H1 (cell line): ENCODE results near the gene DYNC2H1. TPM values are rescaled to one million over a fixed set of nuclear protein-coding genes. Genes with fewer than 3 reads are reported as not detected.

Source experiments
- CTCF ChIA-PET: fragments of 300-600 bp; sonication (Branson Sonifier 250); formaldehyde crosslinking; loops from one replicate; lab custom pipeline; 2021; ENCODE audit not compliant: partially characterized antibody; lab: Charles Lee
- POLR2A ChIA-PET: fragments of 300-600 bp; sonication (Branson Sonifier 250); formaldehyde crosslinking; loops from one replicate; lab custom pipeline; 2021; ENCODE audit warnings: inconsistent platforms; ENCODE audit not compliant: partially characterized antibody; lab: Charles Lee
- DNase-seq, 2 experiments: peaks; one replicate each; pipeline versions ENCODE4 v3.0.0 to v3.0.0-alpha.2; 2010 to 2022; ENCODE audit warnings: low spot score in 2 of 2, low read depth in 1 of 2, mixed read lengths in 1 of 2
- FAIRE-seq: peaks from 2 replicates; lab custom pipeline; 2011; peaks lifted over from hg19 to GRCh38; lab: Jason Lieb, UNC
- H2AFZ ChIP-seq: 2 replicates; pipeline ENCODE4 v1.8.1; 2012; ENCODE audit warnings: low read length, inconsistent platforms
- H2AK5ac ChIP-seq: 2 replicates; pipeline ENCODE4 v1.6.1; 2013; ENCODE audit warnings: low read depth, low read length
- H2BK120ac ChIP-seq: replicated peaks from 2 replicates; pipeline ENCODE3; 2013; ENCODE audit warnings: low read depth, low read length, inconsistent platforms
- H2BK12ac ChIP-seq: 2 replicates; pipeline ENCODE4 v1.6.1; 2013; ENCODE audit warnings: low read depth, low read length
- H2BK15ac ChIP-seq: 2 replicates; pipeline ENCODE4 v1.6.1; 2013; ENCODE audit warnings: low read length
- H2BK20ac ChIP-seq: 2 replicates; pipeline ENCODE4 v1.6.1; 2013; ENCODE audit warnings: low read length
- H2BK5ac ChIP-seq: 2 replicates; pipeline ENCODE4 v1.6.1; 2013; ENCODE audit warnings: low read depth, low read length
- H3K14ac ChIP-seq: 2 replicates; pipeline ENCODE4 v1.6.1; 2013; ENCODE audit warnings: inconsistent platforms; ENCODE audit not compliant: insufficient read length
- H3K18ac ChIP-seq: 2 replicates; pipeline ENCODE4 v1.6.1; 2013; ENCODE audit warnings: low read length; ENCODE audit errors: extremely low read depth
- H3K23ac ChIP-seq: 2 replicates; pipeline ENCODE4 v1.6.1; 2013; ENCODE audit warnings: inconsistent platforms; ENCODE audit not compliant: insufficient read length
- H3K23me2 ChIP-seq: 2 replicates; pipeline ENCODE4 v1.6.1; 2013; ENCODE audit warnings: low read depth, low read length
- H3K27ac ChIP-seq: 2 replicates; pipeline ENCODE4 v1.6.1; 2011; ENCODE audit warnings: low read depth, low read length, inconsistent platforms
- H3K27me3 ChIP-seq, 4 experiments: replicated peaks in 1 of 4; 1 replicate in 1 of 4; 2 replicates in 3 of 4; pipeline versions ENCODE4 v1.6.1 to v1.8.1; 2011 to 2013; ENCODE audit warnings: low read length in 3 of 4, mild to moderate bottlenecking in 3 of 4, inconsistent platforms in 2 of 4, mixed read lengths in 2 of 4, moderate library complexity in 1 of 4; ENCODE audit not compliant: control insufficient read depth in 3 of 4, insufficient read depth in 3 of 4; ENCODE audit errors: extremely low read depth in 1 of 4
- H3K36me3 ChIP-seq, 4 experiments: 2 replicates each; pipeline versions ENCODE4 v1.6.1 to v1.8.1; 2011 to 2013; ENCODE audit warnings: mild to moderate bottlenecking in 4 of 4, low read length in 3 of 4, moderate library complexity in 2 of 4, control low read depth in 1 of 4, inconsistent platforms in 1 of 4; ENCODE audit not compliant: insufficient read depth in 4 of 4, control insufficient read depth in 2 of 4
- H3K4ac ChIP-seq: replicated peaks from 2 replicates; pipeline ENCODE3; 2013; ENCODE audit warnings: low read length, low read depth, mixed read lengths, inconsistent platforms; ENCODE audit not compliant: insufficient read length
- H3K4me1 ChIP-seq, 4 experiments: replicated peaks in 1 of 4; 1 replicate in 1 of 4; 2 replicates in 3 of 4; pipeline versions ENCODE4 v1.6.1 to v1.8.1; 2011 to 2013; ENCODE audit warnings: low read length in 3 of 4, inconsistent platforms in 2 of 4, mixed read lengths in 1 of 4; ENCODE audit not compliant: insufficient read depth in 4 of 4, control insufficient read depth in 3 of 4
- H3K4me2 ChIP-seq, 2 experiments: 2 replicates each; pipeline versions ENCODE4 v1.6.1 to v1.8.1; 2011 to 2013; ENCODE audit warnings: low read depth in 2 of 2, low read length in 2 of 2, control low read depth in 1 of 2, inconsistent platforms in 1 of 2, mild to moderate bottlenecking in 1 of 2; ENCODE audit not compliant: insufficient read depth in 1 of 2
- H3K4me3 ChIP-seq, 4 experiments: fragments of 200-600, 300-600 bp in 1 of 4; sonication (generic), shearing (Covaris generic), sonication (Bioruptor Twin) in 1 of 4; 2 replicates each; pipeline versions ENCODE4 v1.5.1 to v1.8.1; 2011 to 2016; ENCODE audit warnings: low read length in 4 of 4, low read depth in 3 of 4, control low read depth in 2 of 4, inconsistent platforms in 2 of 4, mild to moderate bottlenecking in 2 of 4, mixed read lengths in 1 of 4, moderate library complexity in 1 of 4; ENCODE audit not compliant: insufficient read depth in 2 of 4; ENCODE audit errors: extremely low read depth in 1 of 4
- H3K56ac ChIP-seq: replicated peaks from 2 replicates; pipeline ENCODE3; 2013; ENCODE audit warnings: low read depth, mild to moderate bottlenecking, mixed read lengths, low read length, inconsistent platforms; ENCODE audit not compliant: insufficient read length
- H3K79me1 ChIP-seq: 2 replicates; pipeline ENCODE4 v1.6.1; 2013; ENCODE audit warnings: low read depth, low read length, control low read depth
- H3K79me2 ChIP-seq, 2 experiments: 2 replicates each; pipeline versions ENCODE4 v1.6.1 to v1.8.1; 2012 to 2013; ENCODE audit warnings: low read length in 2 of 2, mild to moderate bottlenecking in 2 of 2, inconsistent platforms in 1 of 2; ENCODE audit not compliant: insufficient read depth in 2 of 2, control insufficient read depth in 1 of 2
- H3K9ac ChIP-seq, 4 experiments: replicated peaks in 1 of 4; 1 replicate in 1 of 4; 2 replicates in 3 of 4; pipeline versions ENCODE4 v1.6.1 to v1.8.1; 2011 to 2013; ENCODE audit warnings: low read depth in 3 of 4, low read length in 3 of 4, control low read depth in 2 of 4, mild to moderate bottlenecking in 2 of 4, moderate library complexity in 2 of 4, inconsistent platforms in 1 of 4; ENCODE audit errors: extremely low read depth in 1 of 4
- H3K9me3 ChIP-seq, 2 experiments: 2 replicates each; pipeline versions ENCODE4 v1.6.1 to v1.8.1; 2012 to 2013; ENCODE audit warnings: mild to moderate bottlenecking in 2 of 2, moderate library complexity in 2 of 2, control low read depth in 1 of 2, inconsistent platforms in 1 of 2, low read depth in 1 of 2, low read length in 1 of 2, mixed read lengths in 1 of 2; ENCODE audit not compliant: insufficient read depth in 2 of 2
- H4K20me1 ChIP-seq, 2 experiments: replicated peaks in 1 of 2; 2 replicates each; pipeline versions ENCODE3 to v1.8.1; 2011 to 2013; ENCODE audit warnings: inconsistent platforms in 2 of 2, low read length in 2 of 2, mild to moderate bottlenecking in 1 of 2; ENCODE audit not compliant: insufficient read depth in 2 of 2, control insufficient read depth in 1 of 2
- H4K5ac ChIP-seq: 2 replicates; pipeline ENCODE4 v1.6.1; 2013; ENCODE audit warnings: low read length, low read depth, mixed read lengths, inconsistent platforms; ENCODE audit not compliant: insufficient read length
- H4K8ac ChIP-seq: 2 replicates; pipeline ENCODE4 v1.8.0; 2013; ENCODE audit warnings: mild to moderate bottlenecking, moderate library complexity, low read length, inconsistent platforms; ENCODE audit not compliant: insufficient read depth; ENCODE audit errors: extremely low read depth
- H4K91ac ChIP-seq: replicated peaks from 2 replicates; pipeline ENCODE3; 2013; ENCODE audit warnings: low read length, mixed read lengths, inconsistent platforms; ENCODE audit not compliant: insufficient read length
- POLR2A ChIP-seq, 2 experiments: IDR thresholded peaks; 1 replicate in 1 of 2; 2 replicates in 1 of 2; pipeline ENCODE4 v1.6.1; 2011; ENCODE audit warnings: low read depth in 2 of 2, low read length in 2 of 2, mild to moderate bottlenecking in 2 of 2; ENCODE audit errors: control extremely low read depth in 1 of 2
- WGBS, 2 experiments: shearing (Covaris generic) in 1 of 2; methylation state at CpG; one replicate each; pipeline versions ENCODE4 v1.1.6 to v1.1.7; 2013 to 2015; ENCODE audit warnings: low lambda C conversion rate in 2 of 2, mixed read lengths in 2 of 2, inconsistent platforms in 1 of 2, low coverage in 1 of 2, missing lambda C conversion rate in 1 of 2; ENCODE audit not compliant: insufficient replicate concordance in 2 of 2, insufficient coverage in 1 of 2, insufficient read length in 1 of 2; ENCODE audit errors: extremely low coverage in 1 of 2, missing lambda C conversion rate in 1 of 2; 5-methylcytosine and 5-hydroxymethylcytosine counted together
- polyA plus RNA-seq, 7 experiments: library from polyadenylated mRNA; depleted of rRNA in 3 of 7; stranded (reverse) in 5 of 7; unstranded in 2 of 7; fragments of >200 nt in 5 of 7; fragments of 200-250 nt in 2 of 7; gene quantifications; 1 replicate in 5 of 7; 2 replicates in 1 of 7; 4 replicates in 1 of 7; pipeline versions ENCODE4 v1.2.1 to v1.2.3, GENCODE V29; 2011 to 2013; ENCODE audit warnings: missing spikeins in 2 of 7, mixed read lengths in 2 of 7
- total RNA-seq: library from RNA; stranded (reverse); fragmentation: NEBNext Ultra II Directional; extraction: Animal tissue kit (Norgen Biotek cat#: 25700); gene quantifications from 2 replicates; pipeline ENCODE4 v1.2.1, GENCODE V29; 2021
- TF ChIP-seq, protein P1 (sequence below): IDR thresholded peaks from 2 replicates; pipeline ENCODE4 v1.6.1; 2012; ENCODE audit warnings: inconsistent platforms

Gene DYNC2H1
- total and polyA plus RNA-seq, 2 of the 8 experiments (the other 6 are each of a cell fraction or from before 2014, with no cell fraction given): 6.2 to 12.0 TPM

DNA sequence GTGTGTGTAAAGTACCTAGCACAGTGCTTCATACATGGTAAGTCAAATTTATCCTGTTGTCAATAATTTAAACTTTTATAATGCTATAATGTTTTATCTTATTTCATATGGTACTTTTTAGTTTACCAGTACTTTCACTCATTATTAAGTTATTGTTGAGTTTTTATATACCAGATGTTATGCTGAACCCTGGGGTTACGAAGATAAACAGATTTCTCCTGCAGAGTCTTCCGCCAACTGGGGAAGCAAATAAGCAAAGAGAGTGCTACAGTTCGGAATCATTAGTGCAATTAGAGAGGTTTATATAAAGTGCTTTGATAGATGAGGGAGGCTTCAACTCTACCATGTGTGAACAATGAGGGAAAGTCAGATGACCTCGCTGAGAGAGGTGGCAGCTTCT, 362.3 kb downstream of the DYNC2H1 start:
- Histone ChIP-seq H3K27me3 (no peaks in the 10 kb centered on the region), H3K23me2 (no peaks in the 10 kb centered on the region), H3K4me1 (0 out of 7 replicates have a peak, but pooled peaks cover 0 to 2% (median 0%) of the 10 kb centered on the region in 4 experiments), H3K27ac (no peak overlapping the region), H3K4me3 (no peak overlapping the region), H2BK5ac (no peak overlapping the region), H4K5ac (no peak overlapping the region), H4K20me1 (no peaks in the 10 kb centered on the region), H2BK15ac (no peak overlapping the region), H3K23ac (no peak overlapping the region), H4K8ac (no peak overlapping the region), H2AK5ac (no peak overlapping the region), H3K79me1 (no peaks in the 10 kb centered on the region), H3K56ac (no peak overlapping the region), H3K9ac (no peak overlapping the region), H2BK20ac (no peak overlapping the region), H3K14ac (no peak overlapping the region), H2BK12ac (no peak overlapping the region), H3K36me3 (no peaks in the 10 kb centered on the region), H3K4ac (no peak overlapping the region), H3K4me2 (no peak overlapping the region)
- ChIA-PET CTCF (interaction anchor here (1.5 kb wide), 1 partner anchor 66 kb away, joined by 3 read pairs; no protein-coding TSS in a partner anchor), POLR2A (no interaction called here)
- no peak for FAIRE-seq
- no peak for DNase-seq
- 93% methylated on average over 4 of the region's 4 CpGs; no CpG with 5 or more reads in 1 of the 2 experiments for WGBS, 2 experiments
- TF ChIP-seq, protein P1, sequence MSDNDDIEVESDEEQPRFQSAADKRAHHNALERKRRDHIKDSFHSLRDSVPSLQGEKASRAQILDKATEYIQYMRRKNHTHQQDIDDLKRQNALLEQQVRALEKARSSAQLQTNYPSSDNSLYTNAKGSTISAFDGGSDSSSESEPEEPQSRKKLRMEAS: no peak
- TF ChIP-seq POLR2A (IDR thresholded peaks at IDR 0.05; ENCODE audit: control extremely low read depth in 1 of 2, low read depth in 2 of 2, low read length in 2 of 2): no peak
- TF ChIP-seq, all 59 proteins: peak for 0
- H2BK120ac ChIP-seq: no peak overlapping the region
- H3K79me2 ChIP-seq: no peaks in the 10 kb centered on the region
- no peaks in the 10 kb centered on the region for H3K9me3 ChIP-seq
- no peak overlapping the region for H2AFZ ChIP-seq
- no peak overlapping the region for H3K18ac ChIP-seq
- H4K91ac ChIP-seq: no peak overlapping the region
